Measurements from ENCODE around the gene P4HB. TPM values are rescaled to one million over a fixed set of nuclear protein-coding genes. Genes with fewer than 3 reads are reported as not detected.

P4HB gene
- total and polyA plus RNA-seq, 2 donors (not counting 1 experiment from before 2014, with no cell fraction given), result 37.4 to 191 TPM

DNA sequence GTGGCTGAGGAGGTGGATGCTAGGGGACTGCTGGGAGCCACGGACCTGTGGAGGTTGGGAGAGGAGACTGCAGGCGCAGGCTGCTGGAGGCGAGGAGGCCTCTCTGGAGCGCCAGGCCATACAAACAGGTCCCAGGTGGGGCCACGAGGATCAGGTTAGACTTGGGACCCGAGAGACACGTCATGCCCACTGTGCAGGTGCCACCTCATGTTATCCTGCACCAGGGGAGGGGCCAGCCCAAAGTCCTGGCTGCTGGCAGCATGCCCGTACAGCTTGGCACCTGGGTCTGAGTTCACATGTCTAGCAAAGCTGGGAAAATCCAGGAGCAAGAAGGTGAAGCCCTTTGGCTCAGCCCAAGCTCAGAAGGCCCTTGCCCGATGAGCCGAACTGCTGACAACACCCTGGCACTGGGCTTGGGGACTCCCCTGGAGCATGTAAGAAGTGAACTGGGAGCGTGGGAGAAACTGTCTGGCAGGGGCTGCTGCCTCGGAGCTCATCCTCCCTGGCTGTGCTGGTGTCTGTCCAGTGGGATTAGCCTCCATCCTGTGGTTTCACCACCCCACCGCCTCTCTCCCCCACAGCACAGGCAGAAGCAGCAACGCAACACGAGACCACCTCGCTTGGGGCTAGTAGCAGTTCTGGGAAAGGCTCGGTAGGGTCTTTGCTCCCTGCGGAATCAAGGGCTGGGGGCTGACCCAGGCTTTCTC, 5.6 kb upstream of the P4HB start:
- ChIA-PET CTCF (interaction anchor here (0.7 kb wide), 1 partner anchor 135 kb away, joined by 3 read pairs; no protein-coding TSS in a partner anchor), POLR2A (no interaction called here)
- Histone ChIP-seq H3K79me2 (ENCODE audit: control insufficient read depth, insufficient read depth, low read length) (peaks cover 51% of the 10 kb centered on the region), H3K9ac (ENCODE audit: low read length) (no peak overlapping the region), H3K9me3 (ENCODE audit: control extremely low read depth in 1 of 3, control insufficient read depth in 2 of 3, insufficient read depth in 1 of 3, low read length in 2 of 3) (no peaks in the 10 kb centered on the region), H2AFZ (ENCODE audit: insufficient read depth, low read depth, low read length, poor library complexity, severe bottlenecking) (no peak overlapping the region), H3K4me3 (ENCODE audit: control extremely low read depth in 1 of 5, extremely low read depth in 1 of 5, insufficient read depth in 1 of 5, low read depth in 2 of 5, low read length in 4 of 5) (no peak overlapping the region), H3K27me3 (replicated peaks in 1 of 4; ENCODE audit: control extremely low read depth in 1 of 4, control insufficient read depth in 3 of 4, insufficient read depth in 4 of 4, low read length in 3 of 4) (no peaks in the 10 kb centered on the region), H3K36me3 (replicated peaks in 1 of 2; ENCODE audit: control extremely low read depth in 1 of 2, control insufficient read depth in 1 of 2, extremely low read depth in 1 of 2, insufficient read depth in 2 of 2, low read length in 1 of 2) (peaks cover 1 to 27% of the 10 kb centered on the region in 2 experiments), H4K20me1 (ENCODE audit: control insufficient read depth, insufficient read depth, low read length, poor library complexity, severe bottlenecking) (peaks cover 66% of the 10 kb centered on the region), H3K4me2 (replicated peaks; ENCODE audit: low read depth, low read length, poor library complexity, severe bottlenecking) (no peak overlapping the region), H3K4me1 (ENCODE audit: control insufficient read depth in 2 of 2, insufficient read depth in 2 of 2, low read length in 2 of 2) (peaks cover 18 to 34% of the 10 kb centered on the region in 2 donors), H3K27ac (ENCODE audit: low read length in 2 of 2) (no peak overlapping the region)
- no peaks in the 10 kb centered on the region for H3K9me3 Mint-ChIP-seq (ENCODE audit: insufficient read depth)
- WGBS (ENCODE audit: insufficient coverage), result 91% methylated on average over 17 of the region's 18 CpGs
- no peak overlapping the region for H3K27ac Mint-ChIP-seq
- peak; percentile 46 for DNase-seq
- intact Hi-C loops (cut with micrococcal nuclease), result loop anchor here (10.0 kb wide), 1 partner anchor 429 kb away; no protein-coding TSS in a partner anchor
- TF ChIP-seq EZH2 (IDR thresholded peaks at IDR 0.05; ENCODE audit: borderline replicate concordance, insufficient read depth, low read depth, low read length, poor library complexity, severe bottlenecking) (no peak), CTCF (IDR thresholded peaks at IDR 0.05) (no peak)
- no peaks in the 10 kb centered on the region for H3K27me3 Mint-ChIP-seq
- H3K4me1 Mint-ChIP-seq, result peaks cover 38% of the 10 kb centered on the region
- H3K4me3 Mint-ChIP-seq, result no peak overlapping the region
- ATAC-seq (ENCODE audit: low read depth), result no peak

DNA sequence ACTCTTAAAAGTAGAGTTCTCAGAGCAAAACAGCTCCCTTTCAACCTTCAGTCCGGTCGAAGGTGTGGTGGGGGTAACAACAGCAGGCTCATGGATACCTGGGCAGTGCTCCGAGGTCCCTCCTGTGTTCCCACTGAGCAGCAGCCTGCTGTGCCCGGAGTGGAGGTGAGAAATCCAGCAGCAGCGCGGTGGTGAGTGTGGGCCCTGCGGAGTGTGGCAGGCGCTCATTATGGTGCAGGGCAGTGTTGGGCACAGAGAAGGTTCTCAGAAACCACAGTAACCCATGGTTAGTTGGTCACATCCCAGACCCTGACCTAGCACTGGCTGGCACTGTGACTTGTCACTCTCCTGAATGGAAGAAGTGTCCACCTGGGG, 5.0 kb upstream of the P4HB start:
- H3K4me1 ChIP-seq (ENCODE audit: control insufficient read depth in 2 of 2, insufficient read depth in 2 of 2, low read length in 2 of 2), result peaks cover 18 to 31% of the 10 kb centered on the region in 2 donors
- no peak overlapping the region for H3K9ac ChIP-seq (ENCODE audit: low read length)
- H3K27ac ChIP-seq (ENCODE audit: low read length in 2 of 2), result no peak overlapping the region
- H3K27me3 ChIP-seq (replicated peaks in 1 of 4; ENCODE audit: control extremely low read depth in 1 of 4, control insufficient read depth in 3 of 4, insufficient read depth in 4 of 4, low read length in 3 of 4), result no peaks in the 10 kb centered on the region
- H3K9me3 ChIP-seq (ENCODE audit: control extremely low read depth in 1 of 3, control insufficient read depth in 2 of 3, insufficient read depth in 1 of 3, low read length in 2 of 3), result no peaks in the 10 kb centered on the region
- 98% methylated on average over 8 of the region's 8 CpGs for WGBS (ENCODE audit: insufficient coverage)
- Mint-ChIP-seq H3K4me3 (no peak overlapping the region), H3K4me1 (peaks cover 41% of the 10 kb centered on the region), H3K27me3 (no peaks in the 10 kb centered on the region), H3K27ac (no peak overlapping the region), H3K9me3 (ENCODE audit: insufficient read depth) (no peaks in the 10 kb centered on the region)
- DNase-seq (peak; percentile 39), ATAC-seq (ENCODE audit: low read depth) (no peak)
- no peak overlapping the region for H3K4me2 ChIP-seq (replicated peaks; ENCODE audit: low read depth, low read length, poor library complexity, severe bottlenecking)
- H2AFZ ChIP-seq (ENCODE audit: insufficient read depth, low read depth, low read length, poor library complexity, severe bottlenecking), result no peak overlapping the region
- POLR2A ChIA-PET, result interaction anchor here (0.5 kb wide), 1 partner anchor 27 kb away, joined by 3 read pairs; no protein-coding TSS in a partner anchor
- H3K79me2 ChIP-seq (ENCODE audit: control insufficient read depth, insufficient read depth, low read length), result peaks cover 47% of the 10 kb centered on the region
- CTCF ChIA-PET, result interaction anchor here (0.7 kb wide), 1 partner anchor 135 kb away, joined by 3 read pairs; no protein-coding TSS in a partner anchor
- intact Hi-C loops (cut with micrococcal nuclease), result loop anchor here (10.0 kb wide), 1 partner anchor 429 kb away; no protein-coding TSS in a partner anchor
- peaks cover 62% of the 10 kb centered on the region for H4K20me1 ChIP-seq (ENCODE audit: control insufficient read depth, insufficient read depth, low read length, poor library complexity, severe bottlenecking)
- H3K36me3 ChIP-seq (replicated peaks in 1 of 2; ENCODE audit: control extremely low read depth in 1 of 2, control insufficient read depth in 1 of 2, extremely low read depth in 1 of 2, insufficient read depth in 2 of 2, low read length in 1 of 2), result peaks cover 1 to 27% of the 10 kb centered on the region in 2 experiments
- no peak for TF ChIP-seq CTCF (IDR thresholded peaks at IDR 0.05)
- TF ChIP-seq EZH2 (IDR thresholded peaks at IDR 0.05; ENCODE audit: borderline replicate concordance, insufficient read depth, low read depth, low read length, poor library complexity, severe bottlenecking), result no peak
- H3K4me3 ChIP-seq (ENCODE audit: control extremely low read depth in 1 of 5, extremely low read depth in 1 of 5, insufficient read depth in 1 of 5, low read depth in 2 of 5, low read length in 4 of 5), result no peak overlapping the region

Measured in B cell (primary cell).